OCI-LY7 (cell line): ENCODE measurements around the gene ARHGEF12.
"Not testable (repeated sequence)": the region's sequence is repeated elsewhere in the genome, so short reads cannot be mapped to it uniquely, and the experiment has no call there.

Experiments used
- CTCF ChIP-seq: fragments of 200-600 bp; sonication (generic); conservative IDR thresholded peaks from 2 replicates; pipeline ENCODE4 v1.5.1; 2014; ENCODE audit warnings: mild to moderate bottlenecking, antibody characterized with exemption, low read length, moderate library complexity, mixed read lengths
- EZH2phosphoT487 ChIP-seq: fragments of 200-600 bp; sonication (generic); IDR thresholded peaks from 2 replicates; pipeline ENCODE4 v1.6.1; 2018; ENCODE audit warnings: low read depth, borderline replicate concordance, mild to moderate bottlenecking, mixed run types, antibody characterized with exemption, low read length, moderate library complexity, mixed read lengths

- TF ChIP-seq EZH2phosphoT487, CTCF: not testable (repeated sequence)
Observed at GRCh38 chr11:120503529-120503928, 167.3 kb downstream of the ARHGEF12 start.
